Liver (tissue), 3 donors: ENCODE results near the gene NAV2.

Source experiments
- CTCF ChIP-seq: fragments of 150-350 bp; IDR thresholded peaks from 2 replicates; pipeline ENCODE4 v1.5.1; 2017; ENCODE audit warnings: improper control_type of control experiment, low read depth, low read length; ENCODE audit not compliant: missing input control
- EGR1 ChIP-seq, 2 donors: IDR thresholded peaks; 2 replicates each; pipeline ENCODE4 v1.6.1; 2016 to 2018; ENCODE audit warnings: antibody characterized with exemption in 2 of 2, low read depth in 2 of 2
- GABPA ChIP-seq, 2 donors: IDR thresholded peaks in 1 of 2; conservative IDR thresholded peaks in 1 of 2; 2 replicates each; pipeline ENCODE4 v1.6.1; 2016; ENCODE audit warnings: antibody characterized with exemption in 2 of 2, mild to moderate bottlenecking in 1 of 2, moderate library complexity in 1 of 2
- NR2F2 ChIP-seq: IDR thresholded peaks from 2 replicates; pipeline ENCODE4 v1.6.1; 2016; ENCODE audit warnings: antibody characterized with exemption
- donor health status: healthy.
- donor health status: healthy.

- no peak for TF ChIP-seq CTCF
- no peak for TF ChIP-seq NR2F2
- no peak for TF ChIP-seq EGR1 (IDR thresholded peaks at IDR 0.05; ENCODE audit: low read depth in 2 of 2)
- TF ChIP-seq GABPA (IDR thresholded peaks at IDR 0.05 in 1 of 2, conservative IDR thresholded peaks at IDR 0.05 in 1 of 2): no peak
These were observed 68.7 kb downstream of the NAV2 start for GRCh38 chr11:19781351-19781750.
